ENCODE measurements around the gene MORN3.

- TF ChIP-seq EZH2 (IDR thresholded peaks at IDR 0.05; ENCODE audit: insufficient read depth, poor library complexity, severe bottlenecking) (no peak), EZH2phosphoT487 (IDR thresholded peaks at IDR 0.05; ENCODE audit: insufficient read depth, low read depth) (no peak)
These were observed 47.7 kb upstream of the MORN3 start for GRCh38 chr12:121717041-121717699.

All from GM23248 (cell line).